Vagina (tissue), 2 donors: ENCODE measurements around the gene CHMP3.

Source experiments
- POLR2A ChIP-seq, 2 donors: fragments of 450-650 bp; IDR thresholded peaks; one replicate each; pipeline ENCODE4 v1.6.1; 2017; ENCODE audit warnings: antibody characterized with exemption in 2 of 2, mild to moderate bottlenecking in 2 of 2, moderate library complexity in 2 of 2
- POLR2AphosphoS5 ChIP-seq, 2 donors: sonication (generic); formaldehyde crosslinking; IDR thresholded peaks; one replicate each; pipeline ENCODE4 v1.9.0; 2017; ENCODE audit warnings: antibody characterized with exemption in 2 of 2, mild to moderate bottlenecking in 2 of 2, low read depth in 1 of 2; ENCODE audit not compliant: insufficient read depth in 1 of 2
- TF ChIP-seq, protein P1 (sequence below), 3 experiments: fragments of 450-650 bp in 2 of 3; fragments of 200-600 bp in 1 of 3; sonication (generic) in 1 of 3; IDR thresholded peaks; one replicate each; pipeline ENCODE4 v1.5.1; 2017 to 2019; ENCODE audit warnings: antibody characterized with exemption in 3 of 3, mild to moderate bottlenecking in 2 of 3, moderate library complexity in 2 of 3

DNA sequence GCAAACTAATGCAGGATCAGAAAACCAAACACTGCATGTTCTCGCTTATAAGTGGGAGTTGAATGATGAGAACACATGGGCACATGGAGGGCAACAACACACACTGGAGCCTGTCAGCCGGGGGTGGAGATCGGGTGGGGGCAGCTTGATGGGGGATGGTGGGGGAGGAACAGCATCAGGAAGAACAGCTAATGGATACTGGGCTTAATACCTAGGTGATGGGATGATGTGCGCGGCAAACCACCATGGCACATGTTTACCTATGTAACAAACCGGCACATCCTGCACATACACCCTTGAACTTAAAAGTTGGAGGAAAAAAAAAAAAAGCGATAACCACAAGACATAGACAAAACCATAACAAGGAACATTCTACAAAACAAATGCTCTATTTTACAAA is 10.4 kb downstream of the CHMP3 start:
- TF ChIP-seq POLR2AphosphoS5 (IDR thresholded peaks at IDR 0.05; ENCODE audit: insufficient read depth in 1 of 2, low read depth in 1 of 2), result no peak
- TF ChIP-seq, protein P1, sequence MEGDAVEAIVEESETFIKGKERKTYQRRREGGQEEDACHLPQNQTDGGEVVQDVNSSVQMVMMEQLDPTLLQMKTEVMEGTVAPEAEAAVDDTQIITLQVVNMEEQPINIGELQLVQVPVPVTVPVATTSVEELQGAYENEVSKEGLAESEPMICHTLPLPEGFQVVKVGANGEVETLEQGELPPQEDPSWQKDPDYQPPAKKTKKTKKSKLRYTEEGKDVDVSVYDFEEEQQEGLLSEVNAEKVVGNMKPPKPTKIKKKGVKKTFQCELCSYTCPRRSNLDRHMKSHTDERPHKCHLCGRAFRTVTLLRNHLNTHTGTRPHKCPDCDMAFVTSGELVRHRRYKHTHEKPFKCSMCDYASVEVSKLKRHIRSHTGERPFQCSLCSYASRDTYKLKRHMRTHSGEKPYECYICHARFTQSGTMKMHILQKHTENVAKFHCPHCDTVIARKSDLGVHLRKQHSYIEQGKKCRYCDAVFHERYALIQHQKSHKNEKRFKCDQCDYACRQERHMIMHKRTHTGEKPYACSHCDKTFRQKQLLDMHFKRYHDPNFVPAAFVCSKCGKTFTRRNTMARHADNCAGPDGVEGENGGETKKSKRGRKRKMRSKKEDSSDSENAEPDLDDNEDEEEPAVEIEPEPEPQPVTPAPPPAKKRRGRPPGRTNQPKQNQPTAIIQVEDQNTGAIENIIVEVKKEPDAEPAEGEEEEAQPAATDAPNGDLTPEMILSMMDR (IDR thresholded peaks at IDR 0.05), result no peak
- TF ChIP-seq POLR2A (IDR thresholded peaks at IDR 0.05), result no peak
